HG02759 (cell line): Measurements from ENCODE around the gene PNPLA5.
A peak's percentile ranks its signal among the peaks of the same experiment; 100 is the strongest.
"Not testable (repeated sequence)": the region's sequence is repeated elsewhere in the genome, so short reads cannot be mapped to it uniquely, and the experiment has no call there.

Experiments
- ATAC-seq: cut with Tn5 transposase; IDR thresholded peaks from one replicate; pipeline ENCODE4 v1.9.1; 2021; ENCODE audit warnings: mild to moderate bottlenecking, moderate library complexity; ENCODE audit not compliant: unreplicated experiment

PNPLA5 gene, protein sequence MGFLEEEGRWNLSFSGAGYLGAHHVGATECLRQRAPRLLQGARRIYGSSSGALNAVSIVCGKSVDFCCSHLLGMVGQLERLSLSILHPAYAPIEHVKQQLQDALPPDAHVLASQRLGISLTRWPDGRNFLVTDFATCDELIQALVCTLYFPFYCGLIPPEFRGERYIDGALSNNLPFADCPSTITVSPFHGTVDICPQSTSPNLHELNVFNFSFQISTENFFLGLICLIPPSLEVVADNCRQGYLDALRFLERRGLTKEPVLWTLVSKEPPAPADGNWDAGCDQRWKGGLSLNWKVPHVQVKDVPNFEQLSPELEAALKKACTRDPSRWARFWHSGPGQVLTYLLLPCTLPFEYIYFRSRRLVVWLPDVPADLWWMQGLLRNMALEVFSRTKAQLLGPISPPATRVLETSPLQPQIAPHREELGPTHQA

DNA sequence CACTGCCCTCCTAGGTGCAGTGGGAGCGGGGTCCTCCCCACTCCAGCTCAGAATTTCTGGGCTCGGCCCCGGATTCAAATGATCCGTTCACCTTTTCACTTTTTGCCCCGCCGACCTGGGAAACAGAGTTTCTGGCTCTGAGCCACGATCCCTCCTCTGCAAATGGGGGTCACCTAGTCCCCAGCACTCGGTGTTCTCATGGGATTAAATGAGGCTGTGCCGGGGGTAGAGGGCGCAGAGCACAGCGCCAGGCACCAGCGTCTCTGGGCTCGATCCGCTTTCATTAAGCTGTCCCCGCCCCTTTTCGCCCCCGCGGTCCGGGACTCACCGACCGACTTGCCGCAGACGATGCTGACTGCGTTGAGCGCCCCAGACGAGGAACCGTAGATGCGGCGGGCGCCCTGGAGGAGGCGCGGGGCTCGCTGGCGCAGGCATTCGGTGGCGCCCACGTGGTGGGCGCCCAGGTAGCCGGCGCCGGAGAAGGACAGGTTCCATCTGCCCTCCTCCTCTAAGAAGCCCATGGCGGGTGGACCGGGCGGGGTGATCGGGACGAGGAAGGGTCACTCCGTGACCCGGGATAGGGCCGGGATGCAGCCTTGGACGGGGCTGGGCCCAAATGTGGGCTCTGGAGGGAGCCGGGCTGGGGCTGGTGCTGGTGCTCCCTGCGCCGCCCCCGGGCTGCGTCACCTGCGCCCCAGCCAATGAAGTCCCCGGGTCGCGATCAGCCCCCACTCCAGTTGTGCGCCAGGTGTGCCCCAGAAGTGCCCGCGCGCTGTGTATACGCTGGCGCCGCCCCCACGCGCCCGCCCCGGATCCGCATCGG, at the start of gene PNPLA5:
TSS of gene PNPLA5 (minus strand) at position 654 of the 823 bp plus-strand sequence. CDS start at position 521, 133 bp downstream.
- no peak for ATAC-seq

DNA sequence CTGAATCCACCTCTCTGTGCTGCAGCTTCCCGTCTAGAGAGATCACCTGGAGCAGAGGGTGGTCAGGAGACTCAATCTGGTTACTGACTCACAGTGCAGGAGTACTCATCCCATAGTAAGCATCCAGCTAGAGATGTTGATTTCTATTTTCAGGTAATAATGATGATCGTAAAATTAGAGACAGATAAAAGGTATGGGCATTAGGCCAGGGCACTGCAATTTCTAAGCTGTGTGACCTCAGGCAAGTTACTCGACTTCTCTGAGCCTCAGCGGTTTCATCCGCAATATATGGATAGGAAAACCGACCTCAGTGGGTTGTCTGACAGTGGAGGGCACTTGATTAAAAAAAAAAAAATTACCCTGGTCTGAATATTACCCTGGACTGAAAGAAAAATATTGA, 49.6 kb upstream of the PNPLA5 start:
- no peak for ATAC-seq

DNA sequence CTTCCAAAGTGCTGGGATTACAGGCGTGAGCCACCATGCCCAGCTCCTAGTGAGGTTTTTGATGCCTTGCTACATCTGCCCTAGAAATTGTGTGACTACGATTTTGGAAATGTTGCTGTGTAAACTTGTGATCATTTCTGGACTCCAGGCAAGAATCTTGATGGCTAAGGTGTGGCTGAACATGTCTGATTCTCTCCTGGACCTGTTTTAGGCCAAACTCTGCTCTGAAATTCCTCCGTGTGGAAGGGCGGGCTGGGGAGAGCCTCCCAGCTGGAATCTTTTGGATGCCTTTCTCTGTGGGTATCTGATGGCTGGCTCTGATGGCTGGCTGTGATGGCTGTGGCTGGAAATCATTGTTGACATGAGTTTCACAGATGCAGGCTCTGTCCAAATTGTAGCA, 40.0 kb upstream of the PNPLA5 start:
- no peak for ATAC-seq

DNA sequence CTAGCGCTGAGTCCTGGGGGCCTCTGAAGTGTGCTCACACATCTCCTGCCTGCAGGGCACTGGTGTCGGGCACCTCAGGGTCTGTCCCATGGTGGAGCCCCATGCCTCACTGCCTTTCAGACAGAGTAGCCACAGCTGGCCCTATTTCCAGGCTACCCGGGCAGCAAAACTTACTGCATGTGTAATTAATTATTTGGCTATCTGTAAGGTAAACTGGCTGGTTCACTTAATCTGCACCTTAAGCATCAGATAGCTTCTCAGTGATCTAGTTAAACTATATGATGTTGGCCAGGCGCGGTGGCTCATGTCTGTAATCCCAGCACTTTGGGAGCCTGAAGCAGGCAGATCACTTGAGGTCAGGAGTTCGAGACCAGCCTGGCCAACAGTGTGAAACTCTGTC, 37.1 kb upstream of the PNPLA5 start:
- ATAC-seq = no peak

DNA sequence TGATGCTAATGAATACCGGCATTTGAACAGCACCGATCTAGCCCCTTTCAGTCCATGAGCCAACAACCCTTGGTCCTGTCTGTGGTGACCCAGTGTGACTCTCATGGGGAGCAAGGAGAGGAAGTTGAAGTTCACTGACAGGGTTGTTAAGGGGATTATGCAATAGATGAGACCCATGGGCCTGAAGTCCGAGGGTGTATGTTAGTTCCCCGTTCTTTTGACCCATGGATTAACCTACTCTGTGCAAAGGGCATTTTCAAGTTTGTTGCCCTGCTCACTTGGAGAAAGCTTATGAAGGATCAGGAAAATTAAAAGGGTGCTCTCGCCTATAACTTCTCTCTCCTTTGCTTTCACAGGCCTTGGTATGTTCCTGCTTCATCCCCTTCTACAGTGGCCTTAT, 36.7 kb upstream of the PNPLA5 start:
- no peak for ATAC-seq

DNA sequence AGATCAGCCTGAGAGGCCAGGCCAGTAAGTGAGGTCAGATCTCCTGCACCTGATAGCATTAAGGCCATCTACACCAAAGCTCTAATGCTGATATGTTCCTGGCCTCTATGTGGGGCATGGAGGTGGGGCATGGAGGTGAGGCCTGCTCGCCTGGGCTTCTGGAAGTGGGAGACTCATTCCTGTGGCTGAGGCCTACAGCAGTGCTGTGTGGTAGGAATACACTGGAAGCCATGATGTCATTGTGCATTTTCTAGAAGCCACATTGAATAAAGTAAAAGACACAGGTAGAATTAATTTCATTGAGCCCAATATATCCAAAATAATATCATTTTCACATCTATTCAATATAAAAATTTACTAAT, 34.5 kb upstream of the PNPLA5 start:
- ATAC-seq = no peak

DNA sequence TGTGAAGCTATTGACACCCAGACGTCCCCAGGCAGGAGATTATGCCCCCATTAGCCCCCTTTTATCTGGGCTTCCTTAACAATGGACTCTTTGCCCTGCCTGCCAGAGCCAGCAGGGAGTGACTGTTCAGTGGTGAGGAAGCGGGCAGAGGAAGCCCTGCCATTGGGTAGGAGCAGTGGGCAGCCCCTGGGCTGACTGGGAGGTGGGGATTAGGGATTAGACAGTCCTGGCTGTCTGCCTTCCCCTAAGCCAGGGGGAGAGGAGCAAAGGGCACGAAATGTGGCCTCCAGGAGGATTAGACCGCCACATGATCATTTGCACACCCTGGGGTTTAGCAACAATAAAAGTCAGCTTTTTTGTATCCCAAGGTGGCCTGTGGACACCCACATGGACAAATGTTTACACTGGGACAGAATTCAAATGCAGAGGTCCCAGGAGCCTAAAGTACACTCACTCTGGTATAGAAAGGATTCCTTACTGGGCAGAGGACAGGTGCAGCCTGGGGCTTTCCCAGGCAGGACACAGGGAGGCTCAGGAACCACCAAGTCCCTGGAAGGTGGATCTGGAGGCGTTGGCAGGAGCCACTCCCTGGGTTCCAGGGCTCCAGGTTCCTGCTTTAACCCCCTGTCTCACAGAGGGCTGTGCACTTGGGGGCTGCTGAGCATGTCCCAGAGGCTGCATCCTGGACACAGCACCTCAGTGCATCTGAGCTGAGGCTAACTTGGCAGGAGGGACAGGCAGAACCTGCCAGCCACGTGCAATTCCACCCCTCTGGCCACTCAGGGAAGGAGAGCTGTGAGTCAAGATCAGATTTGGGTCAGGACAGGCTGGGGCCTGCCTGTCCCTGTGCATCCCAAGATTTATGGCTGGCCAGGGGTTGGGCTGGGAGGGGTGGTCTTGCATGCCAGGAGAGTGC, 33.9 kb upstream of the PNPLA5 start:
- ATAC-seq = no peak

DNA sequence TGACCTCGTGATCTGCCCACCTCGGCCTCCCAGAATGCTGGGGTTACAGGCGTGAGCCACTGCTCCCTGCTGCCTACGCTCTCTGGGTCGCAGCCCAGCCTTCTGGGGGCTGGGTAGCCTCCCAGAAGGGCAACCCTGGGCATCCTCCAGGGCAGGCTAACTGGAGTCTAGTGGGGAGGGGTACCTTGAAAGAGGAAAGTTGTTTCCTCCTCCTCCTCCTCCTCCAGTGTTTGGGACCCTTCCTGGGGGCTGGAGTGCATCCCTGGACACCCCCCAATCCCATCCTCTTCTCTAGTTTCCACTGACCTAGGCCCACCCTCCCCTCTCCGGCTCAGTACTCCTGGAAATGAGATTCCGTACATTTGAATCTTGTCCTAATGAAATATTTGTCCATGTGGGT, 33.1 kb upstream of the PNPLA5 start:
- ATAC-seq = no peak

DNA sequence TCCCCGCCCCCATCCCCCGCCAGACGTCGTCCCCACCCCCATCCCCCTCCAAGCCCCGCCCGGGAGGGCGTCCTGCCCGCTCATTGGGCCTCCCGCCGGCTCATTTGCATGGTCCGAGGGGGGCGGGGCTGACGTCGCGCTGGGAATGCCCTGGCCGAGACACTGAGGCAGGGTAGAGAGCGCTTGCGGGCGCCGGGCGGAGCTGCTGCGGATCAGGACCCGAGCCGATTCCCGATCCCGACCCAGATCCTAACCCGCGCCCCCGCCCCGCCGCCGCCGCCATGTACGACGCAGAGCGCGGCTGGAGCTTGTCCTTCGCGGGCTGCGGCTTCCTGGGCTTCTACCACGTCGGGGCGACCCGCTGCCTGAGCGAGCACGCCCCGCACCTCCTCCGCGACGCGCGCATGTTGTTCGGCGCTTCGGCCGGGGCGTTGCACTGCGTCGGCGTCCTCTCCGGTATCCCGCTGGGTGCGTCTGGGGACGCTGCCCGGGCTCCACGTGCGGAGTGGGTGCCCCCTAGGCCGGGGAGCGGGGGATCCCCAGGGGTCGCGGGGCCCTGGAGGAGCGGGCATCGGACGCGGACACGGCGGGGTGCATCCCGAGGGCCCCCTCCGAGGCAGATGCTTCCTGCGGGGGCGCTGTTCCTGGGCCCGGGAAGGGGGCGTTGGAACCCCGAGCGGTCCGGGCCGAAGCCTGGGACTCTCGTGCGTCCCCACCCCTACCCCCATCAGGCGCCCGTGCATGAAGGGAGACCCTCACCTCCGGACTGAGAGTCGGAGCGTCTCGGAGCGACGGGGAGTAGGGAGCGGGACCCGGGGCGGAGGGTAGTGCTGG, 32.0 kb upstream of the PNPLA5 start, which contains the start of gene PNPLA3:
TSS of gene PNPLA3 (plus strand) at position 175 of the 834 bp plus-strand sequence. CDS start at position 282, 107 bp downstream.
- ATAC-seq = peak; percentile 68

DNA sequence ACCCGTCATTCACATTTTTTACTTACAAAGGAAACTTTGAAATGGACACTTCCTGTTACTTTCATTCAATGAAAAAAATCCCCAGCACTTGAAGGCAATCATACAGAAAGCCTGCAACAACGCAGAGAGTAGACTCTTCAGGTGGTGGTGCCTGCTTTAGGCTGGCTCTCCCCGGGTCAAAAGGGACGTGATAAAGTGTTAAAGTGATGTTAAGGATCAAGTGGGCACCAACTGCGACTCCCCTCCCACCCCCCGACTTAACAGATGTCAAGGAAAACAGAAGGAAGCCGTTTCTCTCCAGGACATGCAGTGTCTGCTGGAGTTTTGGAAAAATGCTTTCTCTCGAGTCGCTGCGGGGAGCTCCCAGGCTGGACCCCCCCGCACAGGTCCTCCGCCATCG, 31.4 kb upstream of the PNPLA5 start:
- no peak for ATAC-seq

DNA sequence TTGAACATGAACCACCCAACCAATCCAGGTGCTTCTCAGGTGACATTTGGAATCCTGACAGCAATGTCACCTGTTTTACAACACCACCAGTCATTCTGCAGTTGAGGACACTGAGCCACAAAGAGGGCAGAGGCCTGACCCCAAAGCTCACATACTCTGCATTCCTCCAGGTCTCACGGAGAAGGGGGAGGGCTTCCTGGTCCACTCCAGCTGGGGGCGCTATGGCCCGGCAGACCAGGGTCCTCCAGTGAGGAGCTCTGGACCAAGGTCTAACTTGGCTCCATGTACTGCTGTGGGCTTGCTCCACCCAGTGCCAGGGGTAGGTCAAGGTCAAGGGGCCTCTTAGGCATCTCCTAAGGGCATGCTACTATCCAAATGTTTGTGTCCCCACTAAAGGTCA, 30.3 kb upstream of the PNPLA5 start:
- no peak for ATAC-seq

DNA sequence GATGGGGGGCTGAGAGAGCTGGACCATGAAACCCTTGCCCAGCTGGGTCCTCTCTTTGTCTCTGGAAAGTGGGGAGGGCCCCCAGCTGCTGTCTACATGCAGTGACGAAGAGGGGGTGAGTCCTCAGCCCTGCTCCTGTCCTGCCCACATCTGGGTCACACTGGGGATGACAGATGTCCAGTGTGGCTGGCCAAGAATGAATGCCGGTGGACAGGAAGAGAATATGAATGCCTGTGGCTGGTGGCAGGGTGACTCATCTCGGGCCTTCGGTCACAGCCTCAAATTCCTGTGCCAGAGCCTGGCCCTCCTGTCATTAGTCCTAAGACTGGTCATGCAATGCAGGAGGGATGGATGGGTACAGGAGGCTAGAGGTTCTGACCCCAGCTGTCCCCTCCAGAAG, 29.6 kb upstream of the PNPLA5 start:
- no peak for ATAC-seq

DNA sequence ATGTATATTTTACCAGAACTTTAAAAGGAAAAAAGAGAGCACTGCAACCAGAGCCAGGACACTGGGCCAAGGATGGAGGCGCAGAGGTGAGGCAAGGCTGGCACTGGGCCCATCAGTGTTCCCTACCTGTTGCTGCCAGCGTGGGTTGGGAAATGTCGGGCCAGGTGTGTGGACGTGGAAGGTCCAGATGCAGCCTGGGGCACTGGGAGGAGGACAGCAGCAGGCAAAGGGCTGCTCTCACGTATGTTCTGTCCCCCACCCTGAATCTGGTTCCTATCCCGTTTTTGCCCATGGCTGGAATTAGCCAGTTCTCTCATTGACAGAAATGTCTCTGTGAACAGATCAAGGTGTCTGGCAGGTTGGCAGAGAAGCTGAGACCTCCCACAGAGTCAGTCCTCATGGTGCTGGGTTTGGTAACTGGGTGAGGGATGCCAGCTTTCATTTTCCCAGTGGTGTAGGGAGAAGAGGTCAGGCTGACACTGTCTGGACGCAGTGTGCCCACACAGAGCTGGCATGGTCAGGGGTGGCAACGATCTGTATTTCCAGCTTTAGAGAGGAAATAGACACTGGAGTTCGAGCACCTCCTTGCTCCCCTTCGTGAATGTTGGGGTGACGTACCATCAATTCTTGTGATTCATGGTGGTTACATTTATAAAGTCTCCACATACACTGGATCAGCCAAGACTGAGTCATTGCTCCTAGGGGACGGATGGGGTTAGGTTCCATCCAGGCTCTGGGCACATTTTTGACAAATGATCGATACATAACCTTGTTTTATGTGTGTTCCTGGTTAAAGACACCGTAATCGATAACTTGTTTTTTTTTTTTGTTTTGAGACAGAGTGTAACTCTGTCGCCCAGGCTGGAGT, 27.5 kb upstream of the PNPLA5 start:
- no peak for ATAC-seq

DNA sequence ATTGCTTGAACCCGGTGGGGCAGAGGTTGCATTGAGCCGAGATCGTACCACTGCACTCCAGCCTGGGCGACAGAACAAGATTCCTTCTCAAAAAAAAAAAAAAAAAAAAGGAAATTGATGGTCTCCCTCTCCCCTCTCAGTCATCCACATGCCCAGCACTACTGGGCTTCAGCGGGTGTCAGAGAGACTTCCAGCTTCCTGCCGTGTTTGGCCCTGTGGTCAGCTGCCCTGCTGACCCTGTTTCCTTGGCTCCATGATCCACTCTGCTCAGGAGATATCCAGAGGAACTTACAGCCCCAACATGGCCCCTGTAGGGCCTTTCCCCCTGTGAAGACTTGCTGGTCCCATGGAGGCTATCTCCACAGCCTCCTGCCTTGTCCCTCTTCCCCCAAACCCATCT, 25.7 kb upstream of the PNPLA5 start:
- ATAC-seq = no peak

DNA sequence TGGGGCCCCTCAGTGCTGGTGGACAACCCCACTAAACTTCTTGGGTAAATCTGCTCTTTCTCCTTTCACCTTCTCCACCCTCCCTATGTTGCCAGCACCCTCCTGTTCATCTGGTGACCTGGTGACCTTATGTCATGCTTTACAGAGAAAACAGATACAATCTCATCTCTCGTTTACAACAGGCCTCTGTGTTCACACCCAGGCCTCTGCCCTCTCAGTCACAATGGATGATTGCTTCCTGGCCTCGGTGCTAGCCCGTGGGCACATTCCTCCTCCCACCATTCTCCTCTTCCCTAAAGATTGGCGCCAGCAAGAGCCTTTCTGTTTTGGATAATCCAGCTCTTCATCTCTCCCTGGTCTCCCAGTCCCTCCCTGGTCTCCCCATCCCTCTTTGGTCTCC, 19.5 kb upstream of the PNPLA5 start:
- ATAC-seq = no peak

DNA sequence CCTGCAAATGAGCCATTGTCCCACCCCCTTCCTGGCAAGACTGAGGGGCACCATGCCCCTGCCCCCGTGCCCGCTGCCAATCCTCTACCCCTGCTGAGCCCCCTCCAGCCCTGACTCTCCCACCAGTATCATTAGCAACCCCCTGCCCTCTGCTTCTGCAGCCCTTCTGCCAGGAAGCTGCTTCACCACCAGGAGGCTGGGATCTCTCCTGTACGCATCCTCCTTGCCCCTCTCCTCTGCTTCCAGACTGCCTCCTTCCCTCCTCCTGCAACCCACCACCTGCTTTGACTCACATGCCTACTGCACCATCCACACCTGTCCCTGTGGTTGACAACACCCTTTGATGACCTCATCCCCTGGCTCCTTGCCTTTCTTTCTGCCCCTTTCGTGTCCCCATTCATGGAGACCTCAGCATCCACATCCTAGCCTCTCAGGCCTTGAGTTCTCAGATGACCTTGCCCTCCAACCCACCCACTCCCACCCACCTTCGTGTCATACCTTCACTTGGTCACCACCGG, 18.4 kb upstream of the PNPLA5 start:
- no peak for ATAC-seq

DNA sequence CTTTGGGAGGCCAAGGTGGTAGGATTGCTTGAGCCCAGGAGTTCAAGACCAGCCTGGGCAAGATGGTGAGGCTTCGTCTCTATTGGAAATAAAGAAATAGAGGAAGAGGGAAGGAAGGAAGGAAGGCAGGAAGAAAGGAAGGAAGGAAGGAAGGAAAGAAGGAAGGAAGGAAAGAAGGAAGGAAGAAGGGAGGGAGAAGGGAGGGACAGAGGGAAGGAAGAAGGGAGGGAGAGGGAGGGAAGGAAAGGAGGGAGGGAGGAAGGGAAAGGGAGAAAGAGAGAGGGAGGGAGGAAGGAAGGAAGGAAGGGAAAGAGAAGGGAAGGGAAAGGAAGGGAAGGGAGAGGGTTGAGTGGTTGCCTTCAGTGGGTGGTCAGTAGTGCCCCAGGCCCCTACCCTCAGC, 17.9 kb upstream of the PNPLA5 start:
- no peak for ATAC-seq

DNA sequence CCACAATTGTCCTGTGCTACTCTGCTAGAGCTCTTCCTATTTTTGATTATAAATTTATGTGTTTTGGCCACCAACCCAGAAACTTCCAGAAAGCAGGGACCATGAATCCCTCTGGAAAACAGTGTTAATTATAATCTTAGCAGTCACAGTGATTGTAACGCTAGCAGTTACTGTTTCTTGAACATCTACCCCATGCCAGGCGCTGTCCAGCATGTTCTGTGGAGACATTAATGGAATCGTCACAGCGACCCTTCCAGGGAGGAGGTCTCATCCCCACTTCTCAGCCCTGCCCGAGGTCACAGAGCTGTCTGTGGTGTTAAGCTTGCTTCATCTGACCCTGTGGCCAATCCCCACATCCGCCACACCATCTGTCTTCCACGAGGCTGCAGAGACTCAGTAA, 13.9 kb upstream of the PNPLA5 start:
- ATAC-seq = no peak

DNA sequence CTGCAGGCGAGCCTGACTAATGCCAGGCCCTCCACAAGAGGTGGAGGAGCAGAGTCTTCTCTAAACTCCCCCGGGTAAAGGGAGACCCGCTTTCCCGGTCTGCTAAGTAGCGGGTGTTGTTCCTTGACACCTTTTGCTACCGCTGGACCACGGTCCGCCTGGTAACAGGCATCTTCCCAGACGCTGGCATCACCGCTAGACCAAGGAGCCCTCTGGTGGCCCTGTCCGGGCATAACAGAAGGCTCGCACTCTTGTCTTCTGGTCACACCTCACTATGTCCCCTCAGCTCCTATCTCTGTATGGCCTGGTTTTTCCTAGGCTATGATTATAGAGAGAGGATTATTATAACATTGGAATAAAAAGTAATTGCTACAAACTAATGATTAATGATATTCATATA, 12.6 kb upstream of the PNPLA5 start:
- not testable (repeated sequence) for ATAC-seq
